Endothelial cell of umbilical vein (primary cell): Measurements from ENCODE around the gene ADCY5. TPM values are rescaled to one million over a fixed set of nuclear protein-coding genes. Genes with fewer than 3 reads are reported as not detected.

Source experiments
- BruUV-seq: library from RNA; stranded (reverse); fragments of 400-500 nt; replicated peaks from 2 replicates; lab custom pipeline; 2021; lab: Mats Ljungman, UMichigan
- CTCF ChIA-PET: fragments of 300-600, 350-600 bp; sonication (Branson Sonifier 250); formaldehyde crosslinking; loops from one replicate; lab custom pipeline; 2021; ENCODE audit warnings: antibody characterized with exemption, inconsistent platforms; lab: Charles Lee
- POLR2A ChIA-PET: fragments of 300-600, 350-600 bp; sonication (Branson Sonifier 250); formaldehyde crosslinking; loops from one replicate; lab custom pipeline; 2021; ENCODE audit warnings: antibody characterized with exemption, inconsistent platforms; lab: Charles Lee
- DNase-seq: peaks from one replicate; pipeline ENCODE4 v3.0.0-alpha.2; 2011; ENCODE audit warnings: low read depth, low spot score
- FAIRE-seq: peaks from 2 replicates; lab custom pipeline; 2011; peaks lifted over from hg19 to GRCh38; lab: Jason Lieb, UNC
- H2AFZ ChIP-seq: 2 replicates; pipeline ENCODE4 v1.6.0; 2012; ENCODE audit warnings: low read depth, low read length, control low read depth, inconsistent platforms
- H3K27ac ChIP-seq: 2 replicates; pipeline ENCODE4 v1.5.1; 2011; ENCODE audit warnings: low read depth, mild to moderate bottlenecking, control low read depth, low read length, moderate library complexity; ENCODE audit not compliant: insufficient read depth
- H3K27me3 ChIP-seq, 2 experiments: 2 replicates each; pipeline versions ENCODE4 v1.6.0 to v1.6.1; 2011; ENCODE audit warnings: low read length in 2 of 2, mixed read lengths in 1 of 2; ENCODE audit not compliant: control insufficient read depth in 2 of 2, insufficient read depth in 2 of 2
- H3K36me3 ChIP-seq, 2 experiments: 2 replicates in 1 of 2; 3 replicates in 1 of 2; pipeline ENCODE4 v1.5.1; 2011; ENCODE audit warnings: low read length in 2 of 2, mild to moderate bottlenecking in 1 of 2, moderate library complexity in 1 of 2; ENCODE audit not compliant: control insufficient read depth in 2 of 2, insufficient read depth in 2 of 2; ENCODE audit errors: extremely low read depth in 1 of 2
- H3K4me1 ChIP-seq: 3 replicates; pipeline ENCODE4 v1.5.1; 2011; ENCODE audit warnings: mild to moderate bottlenecking, low read length; ENCODE audit not compliant: control insufficient read depth, insufficient read depth; ENCODE audit errors: extremely low read depth
- H3K4me2 ChIP-seq: 2 replicates; pipeline ENCODE4 v1.6.1; 2011; ENCODE audit warnings: low read length, control low read depth, mixed read lengths; ENCODE audit not compliant: insufficient read depth
- H3K4me3 ChIP-seq, 3 experiments: fragments of 200-600 bp in 1 of 3; sonication (generic), shearing (Covaris generic) in 1 of 3; replicated peaks in 1 of 3; 2 replicates each; pipeline ENCODE4 v1.5.1; 2011 to 2016; ENCODE audit warnings: control low read depth in 3 of 3, low read length in 3 of 3, mild to moderate bottlenecking in 2 of 3, inconsistent platforms in 1 of 3, low read depth in 1 of 3, moderate library complexity in 1 of 3; ENCODE audit not compliant: insufficient read depth in 1 of 3
- H3K79me2 ChIP-seq: 2 replicates; pipeline ENCODE4 v1.6.0; 2012; ENCODE audit warnings: low read length, inconsistent platforms; ENCODE audit not compliant: control insufficient read depth, insufficient read depth
- H3K9ac ChIP-seq: replicated peaks from 2 replicates; pipeline ENCODE3; 2011; ENCODE audit warnings: low read length, control low read depth; ENCODE audit not compliant: insufficient read depth; ENCODE audit errors: extremely low read depth
- H3K9me1 ChIP-seq: replicated peaks from 3 replicates; pipeline ENCODE4 v1.6.0; 2011; ENCODE audit warnings: mild to moderate bottlenecking, low read length; ENCODE audit not compliant: control insufficient read depth, insufficient read depth; ENCODE audit errors: extremely low read depth
- H3K9me3 ChIP-seq: replicated peaks from 2 replicates; pipeline ENCODE4 v1.5.1; 2012; ENCODE audit warnings: low read length, inconsistent platforms; ENCODE audit not compliant: control insufficient read depth, insufficient read depth
- H4K20me1 ChIP-seq: replicated peaks from 2 replicates; pipeline ENCODE3; 2011; ENCODE audit warnings: mild to moderate bottlenecking, low read length; ENCODE audit not compliant: control insufficient read depth, insufficient read depth; ENCODE audit errors: extremely low read depth
- EZH2 ChIP-seq: IDR thresholded peaks from 2 replicates; pipeline ENCODE4 v1.6.1; 2012; ENCODE audit warnings: borderline replicate concordance, low read depth, mild to moderate bottlenecking, moderate library complexity, low read length, inconsistent platforms; ENCODE audit not compliant: severe bottlenecking
- FOS ChIP-seq: IDR thresholded peaks from 2 replicates; pipeline ENCODE4 v1.6.1; 2011; ENCODE audit warnings: mild to moderate bottlenecking, low read length, moderate library complexity, borderline replicate concordance; ENCODE audit not compliant: insufficient read depth
- GATA2 ChIP-seq: IDR thresholded peaks from 2 replicates; pipeline ENCODE4 v1.7.0; 2011; ENCODE audit warnings: low read depth, mild to moderate bottlenecking, moderate library complexity, mixed read lengths, low read length; ENCODE audit not compliant: insufficient read length, insufficient read depth
- JUN ChIP-seq: IDR thresholded peaks from 2 replicates; pipeline ENCODE4 v1.6.1; 2011; ENCODE audit warnings: borderline replicate concordance, low read depth; ENCODE audit not compliant: insufficient read length, insufficient read depth
- MYC ChIP-seq: IDR thresholded peaks from one replicate; pipeline ENCODE4 v1.6.1; 2011; ENCODE audit warnings: mild to moderate bottlenecking, low read depth, low read length
- POLR2A ChIP-seq: IDR thresholded peaks from 2 replicates; pipeline ENCODE4 v1.6.1; 2012; ENCODE audit warnings: low read depth, mild to moderate bottlenecking, control low read depth, low read length
- POLR2AphosphoS5 ChIP-seq: IDR thresholded peaks from 2 replicates; pipeline ENCODE4 v1.6.1; 2012; ENCODE audit warnings: low read depth, mild to moderate bottlenecking, control low read depth, low read length, moderate library complexity; ENCODE audit not compliant: insufficient read depth
- dilution Hi-C: fragments of 300-500 bp; cut with MboI; formaldehyde crosslinking; loops from one replicate; pipeline ENCODE4 v1.15.0; 2019; ENCODE audit warnings: low sequenced_read_pairs; ENCODE audit not compliant: extremely low pct_ligation_motif_present
- intact Hi-C: fragments of 100-400 bp; cut with micrococcal nuclease; formaldehyde crosslinking; loops from one replicate; pipeline ENCODE4 v1.10.0; 2022
- polyA plus RNA-seq, 4 experiments: library from polyadenylated mRNA; depleted of rRNA in 3 of 4; stranded (reverse) in 3 of 4; unstranded in 1 of 4; fragments of >200 nt; gene quantifications; 2 replicates each; pipeline versions ENCODE4 v1.2.1 to v1.2.3, GENCODE V29; 2011 to 2012; ENCODE audit warnings: missing spikeins in 1 of 4
- total RNA-seq: library from RNA; stranded (reverse); gene quantifications from 2 replicates; pipeline ENCODE4 v1.2.3, GENCODE V29; 2021
- TF ChIP-seq, protein P1 (sequence below), 2 donors: IDR thresholded peaks; 1 replicate in 1 of 2; 2 replicates in 1 of 2; pipeline ENCODE4 v1.5.1; 2011; ENCODE audit warnings: low read length in 2 of 2, mild to moderate bottlenecking in 2 of 2, moderate library complexity in 2 of 2, control low read depth in 1 of 2, inconsistent platforms in 1 of 2, low read depth in 1 of 2; ENCODE audit not compliant: insufficient read depth in 1 of 2; ENCODE audit errors: extremely low read depth in 1 of 2
- TF ChIP-seq, protein P2 (sequence below): IDR thresholded peaks from 2 replicates; pipeline ENCODE4 v1.6.1; 2011; ENCODE audit not compliant: insufficient read depth, insufficient read length

Gene ADCY5
- total and polyA plus RNA-seq, 2 donors (not counting 3 experiments of a cell fraction or from before 2014, with no cell fraction given): 0.01 TPM; not detected in 1

DNA sequence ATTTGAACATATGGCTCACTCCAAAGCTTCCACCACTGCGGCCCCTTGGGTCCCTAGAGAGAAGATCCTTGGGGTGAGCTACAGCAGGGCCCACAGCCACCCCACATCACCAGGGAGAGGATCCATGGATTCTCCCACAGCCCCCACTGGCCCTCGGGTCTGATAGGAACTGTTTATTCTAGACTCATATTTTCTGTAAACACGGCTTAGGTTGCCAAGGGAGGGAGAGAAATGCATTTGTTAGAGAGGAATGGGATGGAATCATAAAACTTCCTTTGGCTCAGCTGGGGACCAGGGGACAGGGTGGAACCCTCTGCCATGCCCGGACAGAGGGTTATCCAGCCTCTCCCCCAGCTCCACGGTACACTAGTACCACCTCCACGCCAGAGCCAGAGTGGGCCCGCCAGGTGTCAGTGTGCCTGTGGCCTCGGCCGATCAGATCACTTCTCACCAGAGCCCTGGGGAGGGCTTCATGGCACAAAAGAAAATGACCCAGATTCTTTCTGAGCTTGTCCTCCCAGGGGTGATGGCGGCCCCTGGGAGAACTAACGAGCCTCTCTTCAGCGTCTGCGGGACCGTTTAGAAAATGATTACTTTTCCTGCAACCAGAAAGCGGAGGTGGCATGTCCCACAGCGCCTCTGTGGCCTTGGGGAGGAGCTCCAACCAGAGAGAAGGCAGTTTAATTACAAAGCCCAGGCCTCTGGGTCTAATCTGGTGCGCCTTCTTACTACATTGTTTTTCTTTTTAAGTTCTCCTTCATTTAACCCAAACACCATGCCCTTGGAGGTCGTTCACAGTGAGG lies 33.7 kb downstream of the ADCY5 start:
- H3K9me1 ChIP-seq: no peaks in the 10 kb centered on the region
- CTCF ChIA-PET: interaction anchor here (1.1 kb wide), 1 partner anchor 30 kb away, joined by 3 read pairs; no protein-coding TSS in a partner anchor
- H3K9me3 ChIP-seq: no peaks in the 10 kb centered on the region
- H4K20me1 ChIP-seq: no peaks in the 10 kb centered on the region
- no peak overlapping the region for H2AFZ ChIP-seq
- no peak overlapping the region for H3K4me3 ChIP-seq
- intact Hi-C loops: no loop called here
- no peaks in the 10 kb centered on the region for H3K36me3 ChIP-seq
- dilution Hi-C loops: no loop called here
- no peaks in the 10 kb centered on the region for H3K4me1 ChIP-seq
- TF ChIP-seq POLR2AphosphoS5: no peak
- no peak for TF ChIP-seq JUN
- no peak for TF ChIP-seq MYC
- TF ChIP-seq, protein P1, sequence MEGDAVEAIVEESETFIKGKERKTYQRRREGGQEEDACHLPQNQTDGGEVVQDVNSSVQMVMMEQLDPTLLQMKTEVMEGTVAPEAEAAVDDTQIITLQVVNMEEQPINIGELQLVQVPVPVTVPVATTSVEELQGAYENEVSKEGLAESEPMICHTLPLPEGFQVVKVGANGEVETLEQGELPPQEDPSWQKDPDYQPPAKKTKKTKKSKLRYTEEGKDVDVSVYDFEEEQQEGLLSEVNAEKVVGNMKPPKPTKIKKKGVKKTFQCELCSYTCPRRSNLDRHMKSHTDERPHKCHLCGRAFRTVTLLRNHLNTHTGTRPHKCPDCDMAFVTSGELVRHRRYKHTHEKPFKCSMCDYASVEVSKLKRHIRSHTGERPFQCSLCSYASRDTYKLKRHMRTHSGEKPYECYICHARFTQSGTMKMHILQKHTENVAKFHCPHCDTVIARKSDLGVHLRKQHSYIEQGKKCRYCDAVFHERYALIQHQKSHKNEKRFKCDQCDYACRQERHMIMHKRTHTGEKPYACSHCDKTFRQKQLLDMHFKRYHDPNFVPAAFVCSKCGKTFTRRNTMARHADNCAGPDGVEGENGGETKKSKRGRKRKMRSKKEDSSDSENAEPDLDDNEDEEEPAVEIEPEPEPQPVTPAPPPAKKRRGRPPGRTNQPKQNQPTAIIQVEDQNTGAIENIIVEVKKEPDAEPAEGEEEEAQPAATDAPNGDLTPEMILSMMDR (IDR thresholded peaks at IDR 0.05; ENCODE audit: extremely low read depth in 1 of 2, insufficient read depth in 1 of 2, low read depth in 1 of 2, low read length in 2 of 2): no peak
- no peak for TF ChIP-seq GATA2
- TF ChIP-seq, protein P2, sequence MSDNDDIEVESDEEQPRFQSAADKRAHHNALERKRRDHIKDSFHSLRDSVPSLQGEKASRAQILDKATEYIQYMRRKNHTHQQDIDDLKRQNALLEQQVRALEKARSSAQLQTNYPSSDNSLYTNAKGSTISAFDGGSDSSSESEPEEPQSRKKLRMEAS: no peak
- TF ChIP-seq FOS: no peak
- no peak for TF ChIP-seq EZH2
- TF ChIP-seq POLR2A: no peak
- peaks cover 0 to 2% of the 10 kb centered on the region in 2 experiments for H3K27me3 ChIP-seq
- BruUV-seq: no TSS peak
- no peak overlapping the region for H3K27ac ChIP-seq
- H3K79me2 ChIP-seq: no peaks in the 10 kb centered on the region
- FAIRE-seq (no peak), DNase-seq (no peak)
- no peak overlapping the region for H3K4me2 ChIP-seq
- POLR2A ChIA-PET: no interaction called here
- no peak overlapping the region for H3K9ac ChIP-seq
